ENCODE data around the gene KRT17.

DNA sequence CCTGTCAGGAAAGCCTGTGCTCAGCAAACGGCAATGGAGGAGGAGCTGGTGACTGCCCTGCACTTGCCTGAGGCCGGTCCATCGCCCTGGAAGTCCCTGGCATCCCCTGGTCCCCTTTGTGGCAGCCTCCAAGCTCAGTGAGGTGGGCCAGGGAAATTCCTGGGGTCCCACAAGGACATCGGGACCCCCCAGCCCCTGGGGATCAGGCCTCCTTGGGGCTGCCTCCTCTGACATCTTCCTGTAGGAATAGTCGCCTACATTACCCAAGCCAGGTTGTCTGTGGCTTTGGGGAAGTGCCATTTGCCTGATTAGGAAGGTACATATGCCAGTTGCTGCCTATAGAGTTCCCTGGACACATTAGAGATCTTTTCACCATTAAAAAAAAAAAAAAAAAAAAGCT lies 45.4 kb downstream of the KRT17 start:
- no peak for TF ChIP-seq POLR2AphosphoS5 (IDR thresholded peaks at IDR 0.05; ENCODE audit: low read length)
- TF ChIP-seq, protein P1, sequence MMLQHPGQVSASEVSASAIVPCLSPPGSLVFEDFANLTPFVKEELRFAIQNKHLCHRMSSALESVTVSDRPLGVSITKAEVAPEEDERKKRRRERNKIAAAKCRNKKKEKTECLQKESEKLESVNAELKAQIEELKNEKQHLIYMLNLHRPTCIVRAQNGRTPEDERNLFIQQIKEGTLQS (IDR thresholded peaks at IDR 0.05; ENCODE audit: borderline replicate concordance, extremely low read depth, low read depth, low read length): no peak
- no peak for TF ChIP-seq GABPA (IDR thresholded peaks at IDR 0.05; ENCODE audit: low read depth)
